ENCODE results near the gene TFF2.

- TF ChIP-seq CTCF (IDR thresholded peaks at IDR 0.05) (peak; percentile 58 to 89 (median 70)), POLR2A (IDR thresholded peaks at IDR 0.05) (no peak), POLR2AphosphoS5 (IDR thresholded peaks at IDR 0.05) (no peak), EP300 (IDR thresholded peaks at IDR 0.05; ENCODE audit: low read depth) (no peak)
Observed at GRCh38 chr21:42337830-42338728, 12.7 kb downstream of the TFF2 start.

All from transverse colon (tissue), 4 donors.